GM23338 (cell line): Measurements from ENCODE around the gene LENEP. TPM values are rescaled to one million over a fixed set of nuclear protein-coding genes. Genes with fewer than 3 reads are reported as not detected.

Experiments used
- ATAC-seq: fragments of 200-7000 bp; cut with Tn5 transposase; 3 replicates; pipeline ENCODE4 v1.9.1; 2020
- DNase-seq: peaks from one replicate; pipeline ENCODE4 v3.0.0-alpha.2; 2015; ENCODE audit warnings: low spot score
- H2AFZ ChIP-seq: fragments of 200-600 bp; sonication (generic); 2 replicates; pipeline ENCODE4 v1.8.0; 2016; ENCODE audit warnings: antibody characterized with exemption, mild to moderate bottlenecking, moderate library complexity
- H3F3A ChIP-seq: fragments of 200-600 bp; sonication (generic); replicated peaks from 2 replicates; pipeline ENCODE4 v1.8.0; 2017; ENCODE audit warnings: antibody characterized with exemption, mixed run types, low read depth
- H3K27ac ChIP-seq: fragments of 200-600 bp; sonication (generic); 2 replicates; pipeline ENCODE4 v1.6.1; 2016; ENCODE audit warnings: low read depth
- H3K27me3 ChIP-seq: fragments of 200-600 bp; sonication (generic); 2 replicates; pipeline ENCODE4 v1.8.0; 2016; ENCODE audit warnings: mild to moderate bottlenecking, mixed run types, moderate library complexity; ENCODE audit not compliant: insufficient read depth
- H3K36me3 ChIP-seq: fragments of 200-600 bp; sonication (generic); 2 replicates; pipeline ENCODE4 v1.8.0; 2016; ENCODE audit warnings: mild to moderate bottlenecking; ENCODE audit not compliant: insufficient read depth
- H3K4me1 ChIP-seq: fragments of 200-600 bp; sonication (generic); 2 replicates; pipeline ENCODE4 v1.8.0; 2016; ENCODE audit warnings: mild to moderate bottlenecking, moderate library complexity; ENCODE audit not compliant: insufficient read depth
- H3K4me2 ChIP-seq: fragments of 200-600 bp; sonication (generic); 2 replicates; pipeline ENCODE4 v1.7.1; 2017; ENCODE audit warnings: mixed run types
- H3K4me3 ChIP-seq: fragments of 200-600 bp; sonication (generic); 2 replicates; pipeline ENCODE4 v1.6.1; 2016; ENCODE audit warnings: mixed run types
- H3K79me2 ChIP-seq: fragments of 200-600 bp; sonication (generic); replicated peaks from 2 replicates; pipeline ENCODE4 v1.8.0; 2017; ENCODE audit warnings: mild to moderate bottlenecking; ENCODE audit not compliant: insufficient read depth
- H3K9me2 ChIP-seq: fragments of 200-600 bp; sonication (generic); 2 replicates; pipeline ENCODE4 v1.8.0; 2017; ENCODE audit not compliant: insufficient read depth
- H4K20me1 ChIP-seq: fragments of 200-600 bp; sonication (generic); replicated peaks from 2 replicates; pipeline ENCODE4 v1.8.0; 2017; ENCODE audit warnings: mild to moderate bottlenecking; ENCODE audit not compliant: insufficient read depth
- H3K27ac Mint-ChIP-seq: 2 replicates; pipeline ENCODE4 v1.8.0; 2020; ENCODE audit warnings: inconsistent platforms, mild to moderate bottlenecking, moderate library complexity, mixed read lengths
- H3K27me3 Mint-ChIP-seq: 3 replicates; pipeline ENCODE4 v1.8.0; 2022; ENCODE audit warnings: low read depth, mild to moderate bottlenecking, moderate library complexity, mixed read lengths, inconsistent platforms; ENCODE audit not compliant: insufficient read depth, poor library complexity
- H3K36me3 Mint-ChIP-seq: 3 replicates; pipeline ENCODE4 v1.8.0; 2021; ENCODE audit warnings: low read depth, mild to moderate bottlenecking, inconsistent platforms, moderate library complexity, mixed read lengths
- H3K4me1 Mint-ChIP-seq: 3 replicates; pipeline ENCODE4 v1.8.0; 2020; ENCODE audit warnings: mild to moderate bottlenecking, inconsistent platforms, mixed read lengths
- H3K4me3 Mint-ChIP-seq: 3 replicates; pipeline ENCODE4 v1.8.0; 2021; ENCODE audit warnings: moderate library complexity, mild to moderate bottlenecking, inconsistent platforms, mixed read lengths
- H3K9me3 Mint-ChIP-seq: 3 replicates; pipeline ENCODE4 v1.8.0; 2020; ENCODE audit warnings: moderate library complexity, mild to moderate bottlenecking, inconsistent platforms, mixed read lengths
- CTCF ChIP-seq, 2 experiments: fragments of 200-600 bp in 1 of 2; sonication (generic) in 1 of 2; conservative IDR thresholded peaks; 2 replicates each; pipeline versions ENCODE4 v1.5.1 to v1.6.1; 2016 to 2017; ENCODE audit warnings: antibody characterized with exemption in 2 of 2, low read depth in 2 of 2, mild to moderate bottlenecking in 2 of 2, moderate library complexity in 1 of 2
- ETS1 ChIP-seq: IDR thresholded peaks from 2 replicates; pipeline ENCODE4 v1.6.1; 2016; ENCODE audit warnings: antibody characterized with exemption
- EZH2 ChIP-seq: fragments of 200-600 bp; sonication (generic); IDR thresholded peaks from one replicate; pipeline ENCODE4 v1.8.0; 2017; ENCODE audit warnings: antibody characterized with exemption, mild to moderate bottlenecking, low read depth; ENCODE audit not compliant: unreplicated experiment
- EZH2phosphoT487 ChIP-seq: fragments of 200-600 bp; sonication (generic); IDR thresholded peaks from one replicate; pipeline ENCODE4 v1.8.1; 2018; ENCODE audit warnings: antibody characterized with exemption; ENCODE audit not compliant: unreplicated experiment
- JUNB ChIP-seq: IDR thresholded peaks from one replicate; pipeline ENCODE4 v1.6.1; 2016; ENCODE audit warnings: antibody characterized with exemption; ENCODE audit not compliant: unreplicated experiment
- POLR2AphosphoS5 ChIP-seq: IDR thresholded peaks from 2 replicates; pipeline ENCODE4 v1.6.1; 2016; ENCODE audit warnings: antibody characterized with exemption, low read depth
- REST ChIP-seq: IDR thresholded peaks from one replicate; pipeline ENCODE4 v1.6.1; 2018; ENCODE audit warnings: antibody characterized with exemption; ENCODE audit not compliant: unreplicated experiment
- ZNF114 ChIP-seq: fragments of 250-450 bp; sonication (Bioruptor Pico); IDR thresholded peaks from 2 replicates; pipeline ENCODE4 v1.5.0; 2020; ENCODE audit warnings: mild to moderate bottlenecking, moderate library complexity
- ZNF462 ChIP-seq: fragments of 250-450 bp; sonication (Bioruptor Pico); IDR thresholded peaks from 2 replicates; pipeline ENCODE4 v1.5.0; 2020; ENCODE audit warnings: mild to moderate bottlenecking, moderate library complexity
- polyA plus RNA-seq: library from polyadenylated mRNA; unstranded; fragments of >200 nt; fragmentation: Nextera tagmentation; extraction: Ambion mirVana; gene quantifications from 2 replicates; pipeline ENCODE4 v1.2.1, GENCODE V29; 2016
- total RNA-seq: library from RNA; depleted of rRNA; stranded (reverse); fragments of >200 nt; shearing (Covaris generic); gene quantifications from 2 replicates; pipeline ENCODE4 v1.2.3, GENCODE V29; 2014

LENEP gene
- total and polyA plus RNA-seq, 2 experiments from 2014 or later = 1.6 TPM; not detected in 1

GRCh38 chr1:155037043-155037442, 43.7 kb downstream of the LENEP start:
- H3K9me2 ChIP-seq = no peaks in the 10 kb centered on the region
- ATAC-seq (no peak), DNase-seq (no peak)
- no peaks in the 10 kb centered on the region for H3K79me2 ChIP-seq
- no peak overlapping the region for H2AFZ ChIP-seq
- no peaks in the 10 kb centered on the region for H3K36me3 Mint-ChIP-seq
- no peak overlapping the region for H3K4me3 Mint-ChIP-seq
- no peak overlapping the region for H3K4me2 ChIP-seq
- H3K27me3 ChIP-seq = no peaks in the 10 kb centered on the region
- H3K4me1 Mint-ChIP-seq = no peaks in the 10 kb centered on the region; the same call in 2 of the 3 replicates
- peaks cover 13% of the 10 kb centered on the region for H3K27me3 Mint-ChIP-seq
- TF ChIP-seq EZH2phosphoT487 (no peak), CTCF (conservative IDR thresholded peaks at IDR 0.05; ENCODE audit: low read depth in 2 of 2) (no peak), ZNF114 (CRISPR knock-in tag) (no peak)
- H3F3A ChIP-seq = no peaks in the 10 kb centered on the region
- H3K27ac Mint-ChIP-seq = no peak overlapping the region; the same call in 1 of the 2 replicates
- no peaks in the 10 kb centered on the region for H3K9me3 Mint-ChIP-seq
- no peaks in the 10 kb centered on the region for H3K4me1 ChIP-seq
- no peak overlapping the region for H3K4me3 ChIP-seq
- no peaks in the 10 kb centered on the region for H3K36me3 ChIP-seq
- no peak overlapping the region for H3K27ac ChIP-seq
- no peaks in the 10 kb centered on the region for H4K20me1 ChIP-seq

- Histone ChIP-seq H4K20me1 (no peaks in the 10 kb centered on the region), H3K79me2 (no peaks in the 10 kb centered on the region), H3K4me1 (no peaks in the 10 kb centered on the region), H3F3A (no peaks in the 10 kb centered on the region), H3K36me3 (no peaks in the 10 kb centered on the region), H3K27ac (no peak overlapping the region), H3K4me3 (no peak overlapping the region), H2AFZ (no peak overlapping the region), H3K9me2 (no peaks in the 10 kb centered on the region), H3K27me3 (no peaks in the 10 kb centered on the region), H3K4me2 (no peak overlapping the region)
- Mint-ChIP-seq H3K4me3 (no peak overlapping the region), H3K4me1 (no peaks in the 10 kb centered on the region; the same call in 2 of the 3 replicates), H3K27ac (no peak overlapping the region), H3K9me3 (no peaks in the 10 kb centered on the region), H3K36me3 (no peaks in the 10 kb centered on the region), H3K27me3 (peaks cover 13% of the 10 kb centered on the region)
- ATAC-seq (no peak), DNase-seq (no peak)
- no peak for TF ChIP-seq POLR2AphosphoS5
- no peak for TF ChIP-seq JUNB
- no peak for TF ChIP-seq ZNF114 (CRISPR knock-in tag)
- TF ChIP-seq REST = no peak
- TF ChIP-seq ETS1 = no peak
- TF ChIP-seq EZH2 = no peak
- no peak for TF ChIP-seq ZNF462 (CRISPR knock-in tag)
Observed at GRCh38 chr1:155037851-155038441, 44.6 kb downstream of the LENEP start.
